Mucosa of rectum (tissue), 2 donors: ENCODE data around the gene PKIG.
A peak's percentile ranks its signal among the peaks of the same experiment; 100 is the strongest.
"Not testable (repeated sequence)": the region's sequence is repeated elsewhere in the genome, so short reads cannot be mapped to it uniquely, and the experiment has no call there.

Experiments used
- H3K27ac ChIP-seq, 2 donors: one replicate each; pipeline ENCODE4 v1.7.0; 2013; ENCODE audit warnings: inconsistent platforms in 2 of 2, low read depth in 2 of 2, low read length in 2 of 2
- H3K27me3 ChIP-seq, 2 donors: one replicate each; pipeline ENCODE4 v1.7.0; 2013; ENCODE audit warnings: low read length in 2 of 2; ENCODE audit not compliant: control insufficient read depth in 2 of 2, insufficient read depth in 2 of 2
- H3K36me3 ChIP-seq, 2 donors: one replicate each; pipeline ENCODE4 v1.7.0; 2013; ENCODE audit warnings: low read length in 2 of 2; ENCODE audit not compliant: control insufficient read depth in 2 of 2, insufficient read depth in 2 of 2
- H3K4me1 ChIP-seq, 2 donors: one replicate each; pipeline ENCODE4 v1.7.0; 2013; ENCODE audit warnings: low read length in 2 of 2, mild to moderate bottlenecking in 1 of 2; ENCODE audit not compliant: control insufficient read depth in 2 of 2, insufficient read depth in 2 of 2
- H3K4me3 ChIP-seq, 2 donors: one replicate each; pipeline ENCODE4 v1.7.0; 2013; ENCODE audit warnings: low read length in 2 of 2
- H3K9ac ChIP-seq, 2 donors: one replicate each; pipeline ENCODE4 v1.7.0; 2013; ENCODE audit warnings: low read length in 2 of 2, low read depth in 1 of 2, mild to moderate bottlenecking in 1 of 2
- H3K9me3 ChIP-seq, 2 donors: one replicate each; pipeline ENCODE4 v1.7.0; 2013; ENCODE audit warnings: low read length in 2 of 2; ENCODE audit not compliant: control insufficient read depth in 2 of 2
- donor health status: healthy.
- donor health status: Normal muscosa, but diverticular disease.

Gene PKIG

DNA sequence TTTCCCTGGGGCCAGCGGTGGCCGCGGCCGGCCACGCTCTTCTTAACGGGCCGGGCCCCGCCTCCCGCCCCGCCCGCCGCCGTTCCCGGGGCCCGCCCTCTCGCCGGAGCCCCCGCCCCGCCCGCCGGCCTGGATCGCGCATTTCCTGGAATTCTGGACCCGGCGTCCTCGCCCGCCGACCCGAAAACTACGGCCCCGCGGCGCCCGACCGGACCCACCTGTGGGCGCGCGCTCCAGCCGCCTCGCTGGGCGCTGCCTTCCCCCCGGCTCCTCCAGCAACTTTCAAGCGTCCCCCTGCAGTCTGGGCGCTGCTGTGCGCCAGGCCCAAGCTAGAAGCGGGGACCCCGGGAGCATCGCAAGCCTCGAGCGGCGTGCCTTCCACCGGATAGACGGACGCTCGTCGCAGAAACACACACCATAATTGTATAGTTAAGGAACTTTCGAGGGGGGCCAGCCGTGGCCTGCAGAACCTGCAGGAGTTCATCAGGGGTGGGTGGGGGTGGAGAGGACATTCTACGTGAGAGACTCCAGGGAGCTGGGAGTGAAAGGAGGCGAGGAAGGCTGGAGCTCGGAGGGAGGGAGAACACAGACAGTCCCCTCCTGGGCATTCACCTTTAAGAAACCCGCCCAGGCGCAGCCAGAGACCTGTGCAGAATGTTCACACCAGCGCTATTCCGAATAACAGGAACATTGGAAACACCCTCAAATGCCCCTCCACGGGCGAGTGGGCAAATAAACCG is 69.5 kb downstream of the PKIG start, which contains the start of gene ADA:
TSS of gene ADA (minus strand) at position 16 of the 740 bp plus-strand sequence. CDS start 92 bp downstream, outside the sequence.
- no peaks in the 10 kb centered on the region for H3K36me3 ChIP-seq
- no peaks in the 10 kb centered on the region for H3K27me3 ChIP-seq
- no peaks in the 10 kb centered on the region for H3K9me3 ChIP-seq
- peak within 1 kb of the TSS; percentile 72 to 94 for H3K4me3 ChIP-seq
- H3K9ac ChIP-seq, result peak within 1 kb of the TSS; percentile 66
- H3K4me1 ChIP-seq, result peaks cover 7 to 17% of the 10 kb centered on the region in 2 donors
- peak within 1 kb of the TSS; percentile 71 to 72 for H3K27ac ChIP-seq

- Histone ChIP-seq H3K9ac (no peak overlapping the region), H3K4me3 (no peak overlapping the region), H3K27ac (no peak overlapping the region), H3K27me3 (no peaks in the 10 kb centered on the region), H3K9me3 (no peaks in the 10 kb centered on the region), H3K4me1 (peaks cover 7 to 15% of the 10 kb centered on the region in 2 donors), H3K36me3 (no peaks in the 10 kb centered on the region)
Measured at GRCh38 chr20:44653546-44653945, 71.2 kb downstream of the PKIG start.

GRCh38 chr20:44654210-44654609 is 71.8 kb downstream of the PKIG start:
- H3K9me3 ChIP-seq, H3K27me3 ChIP-seq, H3K4me3 ChIP-seq: not testable (repeated sequence)

DNA sequence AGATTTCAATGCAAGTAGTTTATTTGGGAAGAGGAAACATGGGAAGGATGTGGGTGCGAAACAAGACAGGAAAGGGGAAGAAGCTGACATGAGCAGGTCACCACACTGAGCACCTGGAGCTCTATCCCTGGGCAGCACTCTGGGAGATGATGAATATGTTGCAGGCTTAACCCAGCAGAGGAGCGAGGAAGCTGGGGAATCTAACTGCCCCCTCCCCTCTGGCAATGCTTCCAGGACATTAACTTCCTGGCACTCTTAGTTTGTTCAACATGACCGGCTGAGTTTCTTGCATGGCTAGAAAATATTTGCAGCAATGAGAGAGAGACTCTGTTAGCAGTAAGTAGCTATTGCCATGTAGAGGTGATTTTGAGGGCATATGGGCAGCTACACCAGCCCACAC is 74.1 kb downstream of the PKIG start:
- H3K9ac ChIP-seq, result no peak overlapping the region
- no peaks in the 10 kb centered on the region for H3K27me3 ChIP-seq
- H3K36me3 ChIP-seq, result no peaks in the 10 kb centered on the region
- no peak overlapping the region for H3K27ac ChIP-seq
- H3K4me1 ChIP-seq, result peaks cover 3 to 8% of the 10 kb centered on the region in 2 donors
- H3K9me3 ChIP-seq, result no peaks in the 10 kb centered on the region
- H3K4me3 ChIP-seq, result no peak overlapping the region

More at GRCh38 chr20:44654210-44654609, 71.8 kb downstream of the PKIG start:
- peaks cover 7 to 15% of the 10 kb centered on the region in 2 donors for H3K4me1 ChIP-seq
- not testable (repeated sequence) for H3K9ac ChIP-seq, H3K27ac ChIP-seq, H3K36me3 ChIP-seq

DNA sequence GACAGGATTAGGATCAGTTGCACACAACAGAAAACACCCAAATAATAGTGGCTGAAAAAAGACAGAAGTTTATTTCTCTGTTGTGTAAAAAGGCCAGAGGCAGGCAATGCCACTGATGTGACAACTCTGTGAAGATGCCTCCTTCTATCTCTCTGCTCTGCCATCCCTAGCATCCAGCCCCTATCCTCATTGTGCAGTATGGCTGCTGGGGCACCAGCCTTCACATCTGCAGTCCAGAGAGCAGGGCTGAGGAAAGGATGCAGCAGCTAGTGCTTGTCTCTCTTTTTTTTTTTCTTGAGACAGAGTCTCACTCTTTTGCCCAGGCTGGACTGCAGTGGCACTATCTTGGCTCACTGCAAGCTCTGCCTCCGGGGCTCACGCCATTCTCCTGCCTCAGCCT is 75.5 kb downstream of the PKIG start:
- H3K4me3 ChIP-seq, result no peak overlapping the region
- H3K36me3 ChIP-seq, result no peaks in the 10 kb centered on the region
- H3K27me3 ChIP-seq, result no peaks in the 10 kb centered on the region
- H3K9ac ChIP-seq, result no peak overlapping the region
- peaks cover 2 to 4% of the 10 kb centered on the region in 2 donors for H3K4me1 ChIP-seq
- H3K9me3 ChIP-seq, result no peaks in the 10 kb centered on the region
- no peak overlapping the region for H3K27ac ChIP-seq

DNA sequence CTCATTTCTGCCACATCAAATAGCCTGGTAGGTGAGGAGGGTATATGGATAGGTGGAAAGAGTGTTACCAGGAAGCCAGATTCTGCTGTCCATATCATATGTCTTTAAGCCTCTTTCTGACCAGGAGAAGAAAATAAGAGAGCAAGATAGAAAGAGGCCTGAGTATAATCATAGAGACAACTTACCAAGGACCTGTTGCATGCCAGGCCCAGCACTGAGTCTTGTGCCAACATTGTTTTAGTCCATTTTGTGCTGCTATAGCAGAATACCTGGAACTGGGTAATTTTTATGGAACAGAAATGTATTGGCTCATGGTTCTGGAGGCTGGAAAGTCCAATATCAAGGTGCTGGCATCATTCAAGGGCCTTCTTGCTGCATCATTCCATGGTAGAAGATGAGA is 76.4 kb downstream of the PKIG start:
- H3K27me3 ChIP-seq, result no peaks in the 10 kb centered on the region
- H3K9ac ChIP-seq, result no peak overlapping the region
- H3K27ac ChIP-seq, result no peak overlapping the region
- no peaks in the 10 kb centered on the region for H3K4me1 ChIP-seq
- no peaks in the 10 kb centered on the region for H3K36me3 ChIP-seq
- H3K4me3 ChIP-seq, result no peak overlapping the region
- no peaks in the 10 kb centered on the region for H3K9me3 ChIP-seq

DNA sequence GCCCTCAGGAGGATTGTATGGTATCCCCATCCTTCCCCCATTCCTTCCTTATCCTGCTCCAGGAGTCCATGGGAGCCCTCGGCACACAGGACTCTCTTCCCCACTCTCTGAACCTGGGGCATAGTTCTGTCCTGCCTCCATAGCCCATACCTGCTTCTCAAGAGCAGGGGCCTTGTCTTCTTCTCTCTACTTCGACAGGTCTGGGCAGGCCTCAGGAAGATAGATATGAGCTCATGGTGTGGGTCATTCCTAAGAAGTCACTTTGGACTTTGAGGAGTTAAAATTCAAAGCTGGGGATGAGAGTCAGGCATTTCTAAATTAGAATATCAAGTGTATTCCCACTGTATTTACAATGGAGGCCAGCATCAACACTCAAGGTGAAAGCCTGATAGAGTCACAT is 77.6 kb downstream of the PKIG start:
- Histone ChIP-seq H3K4me1 (no peaks in the 10 kb centered on the region), H3K36me3 (no peaks in the 10 kb centered on the region), H3K9me3 (no peaks in the 10 kb centered on the region), H3K27me3 (no peaks in the 10 kb centered on the region), H3K27ac (no peak overlapping the region), H3K9ac (no peak overlapping the region), H3K4me3 (no peak overlapping the region)

GRCh38 chr20:44660581-44660980 is 78.2 kb downstream of the PKIG start:
- H3K4me1 ChIP-seq, result no peaks in the 10 kb centered on the region
- no peak overlapping the region for H3K27ac ChIP-seq
- no peaks in the 10 kb centered on the region for H3K27me3 ChIP-seq
- no peak overlapping the region for H3K9ac ChIP-seq
- no peaks in the 10 kb centered on the region for H3K9me3 ChIP-seq
- H3K4me3 ChIP-seq, result no peak overlapping the region
- no peaks in the 10 kb centered on the region for H3K36me3 ChIP-seq

- Histone ChIP-seq H3K27ac (no peak overlapping the region), H3K9me3 (no peaks in the 10 kb centered on the region), H3K27me3 (no peaks in the 10 kb centered on the region), H3K9ac (no peak overlapping the region), H3K36me3 (no peaks in the 10 kb centered on the region), H3K4me3 (no peak overlapping the region), H3K4me1 (no peaks in the 10 kb centered on the region)
Measured at GRCh38 chr20:44662261-44662660, 79.9 kb downstream of the PKIG start.

GRCh38 chr20:44664131-44664530 is 81.8 kb downstream of the PKIG start:
- H3K4me1 ChIP-seq, result no peaks in the 10 kb centered on the region
- no peak overlapping the region for H3K9ac ChIP-seq
- H3K4me3 ChIP-seq, result no peak overlapping the region
- no peaks in the 10 kb centered on the region for H3K36me3 ChIP-seq
- no peaks in the 10 kb centered on the region for H3K9me3 ChIP-seq
- H3K27me3 ChIP-seq, result no peaks in the 10 kb centered on the region
- no peak overlapping the region for H3K27ac ChIP-seq
